SK-N-SH treated with all-trans-retinoic acid at 6 μM for 48 hours (cell line): ENCODE measurements around the gene P2RY1.

Experiments
- OSR1 ChIP-seq: fragments of 250-450 bp; sonication (Bioruptor Pico); IDR thresholded peaks from 2 replicates; pipeline ENCODE4 v1.8.0; 2022; ENCODE audit warnings: moderate library complexity, mild to moderate bottlenecking, inconsistent platforms
- PPARA ChIP-seq: fragments of 250-450 bp; sonication (Bioruptor Pico); IDR thresholded peaks from 2 replicates; pipeline ENCODE4 v1.5.0; 2020; ENCODE audit warnings: mild to moderate bottlenecking, borderline replicate concordance

GRCh38 chr3:152834776-152835600 lies at the start of gene P2RY1:
- no peak for TF ChIP-seq OSR1
- TF ChIP-seq PPARA (CRISPR knock-in tag), result no peak
